Effector CD4-positive, alpha-beta T cell (primary cell): ENCODE measurements around the gene DOK3.

Source experiments
- DNase-seq: peaks from one replicate; pipeline ENCODE4 v3.0.0-alpha.2; 2020

Gene DOK3

DNA sequence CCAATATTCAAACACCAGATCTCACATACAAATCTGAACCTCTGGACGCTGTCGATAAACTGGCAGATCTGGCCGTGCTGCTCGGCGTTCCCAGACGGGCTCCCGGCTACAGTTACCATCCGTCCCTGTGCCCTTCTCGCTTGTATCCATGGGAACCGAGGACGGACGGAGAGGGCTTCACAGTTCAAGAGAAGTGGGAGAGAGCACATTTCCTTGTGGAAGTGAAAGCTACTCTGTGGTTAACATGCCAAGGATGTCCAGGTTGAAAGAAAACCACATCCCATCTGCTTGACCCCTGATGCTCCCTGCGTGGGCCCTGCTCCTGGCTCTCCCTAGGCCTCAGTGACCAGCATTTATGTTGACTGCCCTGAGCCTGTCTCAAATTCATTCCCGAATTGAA, 29.9 kb downstream of the DOK3 start:
- no peak for DNase-seq

DNA sequence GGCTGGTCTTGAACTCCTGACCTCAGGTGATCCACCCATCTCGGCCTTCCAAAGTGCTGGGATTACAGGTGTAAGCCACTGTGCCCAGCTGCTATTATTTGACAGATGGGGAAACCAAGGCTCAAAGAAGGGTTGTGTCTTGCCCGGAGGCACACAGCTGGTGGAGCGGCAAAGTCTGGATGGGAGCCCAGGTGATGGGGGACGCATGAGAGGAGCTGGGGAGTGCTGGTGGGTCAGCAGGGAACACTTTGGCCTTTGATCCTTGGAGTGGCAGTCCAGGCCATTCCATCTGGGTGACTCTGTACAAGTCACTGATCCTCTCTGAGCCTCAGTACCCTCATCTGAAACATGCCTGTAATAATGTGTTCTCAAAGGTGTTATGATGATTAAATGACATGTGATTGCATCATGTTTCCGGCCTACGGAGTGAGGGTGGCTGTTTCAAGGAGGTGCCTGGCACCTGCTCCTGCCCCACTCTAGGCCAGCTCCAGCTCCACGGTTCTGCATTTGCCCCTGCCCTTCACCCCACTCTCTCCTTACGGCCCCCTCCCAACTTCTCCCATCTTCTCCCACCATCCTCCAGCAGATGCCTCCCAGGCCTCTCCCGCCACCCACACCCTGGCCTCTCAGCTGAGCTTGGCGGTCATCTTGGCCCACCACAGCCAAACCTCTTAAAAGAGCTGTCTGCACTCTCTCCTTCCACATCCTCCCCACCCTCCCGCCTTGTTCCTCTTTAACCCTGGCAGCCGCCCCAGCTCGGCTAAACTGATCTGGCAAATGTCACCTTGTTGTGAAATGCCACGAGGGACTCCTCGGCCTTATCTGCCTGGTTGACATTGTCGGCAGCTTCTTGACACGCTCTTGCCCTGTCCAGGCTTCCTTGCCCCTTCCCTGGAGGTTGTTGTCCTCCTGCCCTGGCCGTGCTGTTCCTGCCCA, 30.6 kb downstream of the DOK3 start:
- DNase-seq = no peak

DNA sequence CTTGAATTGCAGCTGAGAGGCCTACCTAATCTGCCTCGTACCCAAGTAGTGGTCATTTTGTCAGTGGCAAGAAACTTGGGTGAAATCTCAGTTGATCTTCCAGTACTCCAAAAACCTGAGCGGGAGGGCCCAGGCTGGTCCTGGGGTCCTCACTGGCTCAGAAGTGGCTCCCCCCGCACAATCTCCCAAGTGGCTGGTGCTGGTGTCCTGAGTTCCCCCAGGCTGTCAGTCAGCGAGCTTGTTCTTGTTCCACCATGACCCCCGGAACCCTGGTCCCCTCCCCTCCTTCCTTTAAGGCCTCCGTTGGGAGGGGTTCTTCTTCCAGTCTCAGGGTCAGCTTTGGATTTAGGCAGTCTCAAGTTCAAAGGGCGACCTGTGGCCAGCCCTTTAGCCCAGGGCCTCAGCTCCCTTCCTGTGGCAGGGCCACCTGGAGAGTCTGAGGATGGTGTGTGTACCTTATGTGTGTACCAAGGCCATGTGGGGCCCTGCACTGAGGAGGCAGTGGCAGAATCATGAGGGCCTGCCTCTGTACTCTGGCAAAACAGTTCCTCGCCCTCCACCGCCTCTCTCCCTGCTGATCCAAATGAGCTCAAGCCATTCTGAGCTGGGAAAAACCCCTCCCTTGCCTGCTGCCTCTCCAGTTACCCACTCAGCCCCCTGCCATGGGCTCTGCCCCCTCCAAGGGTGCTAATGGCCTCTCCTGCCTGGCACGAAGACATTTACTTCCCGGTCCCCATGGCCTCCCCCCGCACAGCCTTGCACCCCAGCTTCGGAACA, 31.7 kb downstream of the DOK3 start:
- no peak for DNase-seq

DNA sequence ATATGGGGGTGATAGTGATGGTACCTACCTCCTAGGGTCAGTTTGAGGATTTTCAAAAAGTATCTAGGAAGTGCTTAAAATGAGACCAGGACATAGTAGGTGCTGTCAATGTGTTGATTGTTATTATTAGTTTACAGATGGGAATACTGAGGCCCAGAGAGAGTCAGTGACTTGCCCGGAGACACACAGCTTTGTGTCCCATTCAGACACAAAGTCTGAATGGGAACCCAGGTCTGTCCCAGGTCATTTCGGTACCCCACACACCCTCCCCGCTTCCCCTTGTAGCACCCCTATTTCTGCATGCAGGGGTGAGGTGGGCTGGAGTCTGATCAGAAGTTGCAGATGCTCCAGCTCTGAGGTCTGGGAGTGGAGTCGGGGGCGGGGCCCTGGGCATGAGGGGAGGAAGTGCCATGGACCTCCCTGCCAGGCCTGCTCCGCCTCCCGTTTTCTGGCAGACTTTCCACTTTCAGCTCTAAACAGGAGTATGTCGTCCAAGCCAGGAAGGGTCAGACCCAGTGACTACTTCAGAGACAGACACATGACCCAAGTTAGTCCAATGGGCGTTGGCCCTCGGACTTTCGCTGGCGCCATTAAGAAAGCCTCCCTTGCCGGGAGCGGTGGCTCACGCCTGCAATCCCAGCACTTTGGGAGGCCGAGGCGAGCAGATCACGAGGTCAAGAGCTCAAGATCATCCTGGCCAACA, 32.9 kb downstream of the DOK3 start:
- no peak for DNase-seq

DNA sequence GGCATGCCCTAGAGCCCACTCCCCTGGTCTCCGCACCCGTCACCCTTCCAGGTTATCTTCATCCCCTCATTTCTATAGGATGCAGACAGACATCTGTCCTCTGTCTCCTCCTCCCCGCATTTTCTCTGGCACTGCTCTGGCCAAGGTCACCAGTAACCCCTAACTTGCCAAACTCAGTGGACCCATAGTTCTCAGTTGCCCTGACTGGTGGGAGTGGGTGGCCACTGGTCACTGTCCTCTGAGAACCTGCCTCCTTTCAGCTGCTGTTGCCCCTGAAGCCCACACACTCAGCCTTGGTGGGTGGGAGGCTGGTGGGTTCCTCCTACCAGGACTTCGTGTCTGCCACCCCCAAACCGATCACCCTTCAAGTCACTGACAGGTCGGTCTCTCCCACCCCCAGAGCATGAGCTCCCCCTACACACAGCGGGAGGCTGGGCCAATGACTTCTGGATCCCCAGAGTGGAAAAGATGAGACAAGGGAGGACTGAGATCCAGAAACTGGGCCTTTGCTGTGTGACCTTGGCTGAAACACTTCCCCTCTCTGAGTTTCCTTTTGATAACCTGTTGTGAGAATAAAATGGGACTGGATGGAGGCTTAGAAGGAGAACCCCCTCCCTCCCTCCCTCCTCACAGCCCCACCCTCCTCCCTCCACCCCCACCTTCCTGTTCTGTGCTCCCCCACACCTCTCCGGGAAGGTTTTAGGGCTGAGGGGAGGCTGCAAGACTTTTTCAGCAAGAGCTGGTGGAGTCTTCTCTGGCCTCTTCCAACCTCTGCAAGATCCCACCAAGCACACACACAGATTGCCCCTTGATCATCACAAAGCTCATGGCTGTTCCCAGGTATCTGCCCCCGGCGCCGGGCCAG, 33.8 kb downstream of the DOK3 start:
- no peak for DNase-seq

DNA sequence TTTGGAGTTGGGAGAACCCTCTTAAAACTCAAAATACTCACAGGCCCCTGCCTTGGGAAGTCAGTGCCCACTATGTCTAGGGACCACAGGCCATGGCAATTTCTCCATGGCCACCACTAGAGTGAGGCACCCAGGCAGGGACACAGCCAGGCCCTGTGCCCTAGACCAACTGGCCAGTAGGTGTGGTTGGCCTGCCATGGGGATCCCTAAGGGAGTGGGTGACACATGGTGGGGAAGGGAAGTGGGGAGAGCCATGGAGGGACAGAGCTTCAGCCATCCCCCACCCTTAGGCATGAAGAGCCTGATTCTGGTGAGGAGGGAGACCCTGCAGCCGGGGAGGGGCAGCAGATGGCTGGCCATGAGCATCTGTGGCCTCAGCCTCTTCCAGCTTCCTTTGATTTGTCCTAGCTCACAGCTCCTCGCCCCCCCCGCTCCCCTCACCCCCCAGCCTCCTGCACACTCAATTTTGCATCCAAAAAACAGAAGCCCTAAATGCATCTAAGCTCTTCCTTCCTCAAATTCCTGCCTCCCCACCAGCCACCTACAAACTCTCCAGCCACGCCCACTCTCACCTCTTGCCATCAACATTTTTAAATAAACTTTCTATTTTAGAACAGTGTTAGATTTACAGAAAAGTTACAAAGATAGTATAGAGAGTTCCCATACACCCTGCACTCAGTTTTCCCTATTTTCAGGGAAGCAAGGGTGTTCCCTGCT, 34.6 kb downstream of the DOK3 start:
- no peak for DNase-seq

DNA sequence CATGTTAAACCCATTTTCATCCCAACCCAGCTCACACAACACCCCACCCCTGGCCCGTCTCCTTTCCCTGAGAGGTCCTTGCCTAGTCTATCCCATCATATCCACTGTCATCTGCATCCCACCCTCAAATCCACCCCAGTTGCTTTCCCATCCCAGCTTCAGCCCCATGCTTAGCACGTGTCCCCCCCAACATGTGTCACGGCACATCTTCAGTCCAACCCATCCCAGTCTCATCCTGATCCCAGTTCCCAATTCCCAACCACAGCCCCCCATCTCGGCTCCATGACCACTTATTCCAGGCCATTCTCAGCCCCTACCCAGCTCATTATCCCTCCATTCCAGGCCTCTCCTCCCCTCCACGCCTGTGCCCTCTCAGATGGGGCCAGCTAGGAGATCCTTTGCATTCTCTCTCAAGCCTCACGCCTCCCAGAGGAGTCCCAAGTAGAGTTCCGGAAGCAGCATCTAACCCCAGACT, 35.6 kb downstream of the DOK3 start:
- no peak for DNase-seq

DNA sequence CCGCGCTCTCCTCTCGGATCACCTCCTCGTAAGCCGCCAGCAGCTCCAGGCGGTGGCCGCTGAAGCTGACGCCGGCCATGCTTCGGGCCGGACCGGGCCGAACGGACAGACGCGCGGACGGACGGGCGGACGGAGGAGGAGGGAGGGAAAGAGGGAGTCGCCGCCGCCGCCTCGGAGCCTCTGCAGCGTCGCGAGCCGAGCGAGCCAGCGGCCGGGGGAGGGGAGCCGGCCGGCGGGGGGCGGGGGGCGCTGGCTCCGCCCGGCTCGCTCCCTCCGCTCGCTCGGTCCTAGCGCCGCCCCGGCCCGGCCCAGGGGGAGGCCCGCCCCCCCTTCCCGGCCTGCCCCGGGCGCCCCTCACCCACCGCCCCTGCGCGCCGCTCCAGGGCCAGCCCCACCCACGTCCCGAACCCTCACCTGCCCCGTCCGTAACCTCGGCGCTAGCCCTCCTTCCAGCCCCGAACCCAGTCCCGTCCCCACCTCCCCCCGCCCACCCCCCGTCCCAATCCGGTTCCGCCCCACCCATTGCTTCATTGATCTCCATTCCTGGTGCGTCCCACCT, 36.1 kb downstream of the DOK3 start, which contains the start of gene DBN1:
DBN1 (minus strand) TSS at position 192 of the 559 bp plus-strand sequence; CDS start at position 79, 113 bp downstream.
- DNase-seq = no peak

DNA sequence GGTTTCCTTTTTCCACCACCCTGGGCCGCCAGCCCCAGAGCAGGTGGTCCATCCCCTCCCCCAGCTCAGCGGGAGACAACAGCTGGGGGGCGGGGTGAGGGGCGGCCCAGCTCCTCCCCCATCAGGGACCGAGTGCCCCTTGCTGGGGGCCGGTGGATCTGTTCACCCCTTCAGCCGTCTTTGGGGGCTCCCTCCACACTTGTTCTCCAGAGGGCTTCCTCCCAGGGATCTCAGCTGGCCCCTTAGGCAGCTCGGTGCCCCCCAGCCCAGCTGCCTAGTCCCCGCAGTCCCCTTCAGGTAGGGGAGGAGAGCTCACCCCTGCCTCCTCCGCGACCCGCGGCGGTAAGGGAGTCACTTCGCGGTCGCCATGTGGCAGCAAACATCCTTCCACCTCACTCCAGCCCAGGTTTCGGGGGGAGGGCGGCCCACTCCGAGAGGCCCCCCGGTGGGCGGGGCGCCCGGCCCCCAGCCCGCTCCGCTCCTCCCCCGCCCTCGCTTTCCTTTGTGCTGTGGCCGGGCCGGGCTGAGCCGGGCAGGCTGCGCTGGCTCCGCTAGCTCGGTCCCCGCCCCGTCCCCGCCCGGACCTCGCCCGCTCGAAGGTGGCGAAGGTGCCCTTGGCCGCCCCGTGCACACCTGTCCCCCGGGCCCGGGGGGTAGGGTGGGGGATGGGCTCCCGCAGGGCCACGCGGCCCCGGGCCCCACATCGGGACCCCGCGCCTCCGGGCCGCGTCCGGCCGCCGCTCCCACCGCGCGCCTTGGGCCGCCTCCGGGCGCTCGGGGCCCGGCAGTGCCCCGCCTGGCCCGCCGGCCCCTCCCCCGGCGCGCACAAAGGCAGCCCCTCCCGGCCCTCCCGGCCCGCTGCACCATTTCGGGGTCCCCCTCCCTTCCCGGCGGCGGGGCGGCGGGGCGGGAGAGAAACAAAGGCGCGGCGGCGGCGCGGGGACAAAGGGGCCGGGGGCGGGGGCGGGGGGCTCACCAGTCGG, 36.9 kb downstream of the DOK3 start:
- no peak for DNase-seq

DNA sequence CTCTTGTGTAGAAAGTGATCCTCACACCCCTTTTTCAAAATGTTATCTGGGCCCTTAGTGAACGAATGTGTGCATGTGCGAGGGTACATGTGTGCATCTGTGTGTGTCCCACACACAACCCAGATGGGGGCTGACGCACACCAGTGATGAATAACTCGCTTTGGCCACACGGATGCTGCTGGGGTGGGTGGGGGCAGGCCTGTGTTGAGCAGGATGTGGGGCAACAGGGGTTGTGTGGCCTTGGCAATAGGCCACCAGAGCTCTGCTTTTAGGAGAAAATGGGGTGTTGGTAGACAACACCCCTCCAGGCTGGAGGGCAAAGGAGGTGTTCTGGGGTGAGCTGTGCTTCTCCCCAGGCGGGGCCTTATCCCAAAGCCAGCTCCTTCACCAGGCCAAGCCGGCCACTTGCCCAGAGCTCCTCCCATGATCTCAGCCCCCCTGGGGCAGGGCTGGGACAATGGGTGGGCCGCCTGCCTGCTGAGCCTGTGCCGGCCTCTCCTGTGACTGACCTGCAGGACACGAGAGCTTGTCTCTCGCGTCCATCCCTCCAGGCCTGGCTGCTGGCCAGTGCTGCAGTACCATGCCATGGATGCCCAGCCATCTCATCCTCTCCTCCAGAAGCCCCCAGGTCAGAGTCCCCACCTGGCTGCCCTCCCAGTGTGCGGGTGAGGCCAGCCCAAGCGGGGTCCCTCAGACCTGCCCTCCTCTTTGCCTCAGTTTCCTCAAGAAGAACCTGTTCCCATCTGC, 37.8 kb downstream of the DOK3 start:
- DNase-seq = no peak

DNA sequence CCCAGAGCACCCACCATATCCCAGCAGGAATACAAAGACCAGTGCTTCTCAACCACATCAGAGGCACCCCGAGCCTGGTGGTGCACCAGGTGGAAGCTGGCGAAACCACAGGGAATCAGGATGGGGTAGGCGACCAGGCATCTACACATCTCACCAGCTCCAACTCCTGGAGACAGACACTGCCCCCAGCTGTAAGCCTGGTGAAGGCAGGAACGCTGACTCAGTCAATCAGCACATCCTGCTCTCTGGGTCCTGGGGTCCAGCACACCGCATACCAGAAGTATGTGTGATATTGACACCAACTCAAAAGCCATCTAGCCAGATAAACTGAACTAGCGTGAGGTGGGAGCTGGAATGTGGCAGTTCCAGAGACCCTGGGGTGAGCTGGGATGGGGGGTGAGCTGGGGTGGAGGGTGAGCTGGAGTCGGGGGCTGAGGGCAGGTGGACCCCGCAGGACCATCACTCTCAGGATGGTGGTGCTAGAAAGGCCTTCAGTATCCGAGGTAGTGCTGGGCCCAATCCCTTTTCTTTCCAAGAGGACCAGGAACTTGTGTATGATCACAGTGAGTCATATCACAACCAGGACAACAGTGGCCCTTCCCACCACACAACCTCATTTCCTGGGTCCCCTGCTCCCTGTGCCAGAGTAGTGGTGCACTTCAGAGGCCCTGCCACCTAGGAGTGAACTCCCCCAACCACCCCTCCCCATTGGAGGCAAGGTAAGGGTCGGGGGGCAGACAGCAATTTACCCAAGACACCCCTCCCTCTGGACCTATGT, 38.7 kb downstream of the DOK3 start:
- DNase-seq = no peak

DNA sequence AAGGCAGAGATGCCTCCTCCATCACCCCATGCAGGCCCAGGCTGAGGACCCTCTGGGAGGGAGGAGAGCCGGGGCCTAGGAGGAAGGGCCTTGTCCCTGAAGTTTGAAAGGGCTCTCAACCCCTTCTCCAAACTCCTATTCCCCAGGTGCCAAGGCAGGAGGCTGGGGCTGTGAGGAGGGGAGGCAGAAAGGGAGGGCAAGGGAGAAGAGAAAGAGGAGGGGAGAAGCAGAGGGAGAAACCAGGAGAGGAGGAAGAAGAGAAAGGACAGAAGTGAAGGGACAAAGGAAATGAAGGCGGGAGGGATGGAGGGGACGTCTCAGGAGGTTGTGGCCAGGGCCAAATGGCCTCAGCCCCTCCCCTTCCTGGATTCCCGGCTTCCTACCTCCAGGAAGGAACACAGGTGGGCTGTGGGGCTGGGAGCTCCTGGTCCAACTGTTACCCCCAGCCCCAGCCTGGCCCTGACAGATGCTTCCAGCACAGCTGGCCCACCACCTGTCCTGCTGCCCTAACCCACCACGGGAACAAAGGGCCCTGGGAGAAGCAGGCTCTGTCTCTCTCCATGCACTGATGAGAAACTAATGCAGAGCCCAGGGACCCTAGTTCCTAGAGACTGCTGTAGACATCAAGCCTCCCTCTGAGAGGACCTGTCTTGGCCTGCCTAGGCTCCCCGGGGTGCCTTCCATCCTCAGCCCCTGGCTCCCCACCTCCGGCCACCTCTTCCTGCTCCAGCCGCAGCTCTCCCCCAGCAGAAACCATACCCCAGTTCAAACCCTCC, 39.7 kb downstream of the DOK3 start:
- DNase-seq = no peak

DNA sequence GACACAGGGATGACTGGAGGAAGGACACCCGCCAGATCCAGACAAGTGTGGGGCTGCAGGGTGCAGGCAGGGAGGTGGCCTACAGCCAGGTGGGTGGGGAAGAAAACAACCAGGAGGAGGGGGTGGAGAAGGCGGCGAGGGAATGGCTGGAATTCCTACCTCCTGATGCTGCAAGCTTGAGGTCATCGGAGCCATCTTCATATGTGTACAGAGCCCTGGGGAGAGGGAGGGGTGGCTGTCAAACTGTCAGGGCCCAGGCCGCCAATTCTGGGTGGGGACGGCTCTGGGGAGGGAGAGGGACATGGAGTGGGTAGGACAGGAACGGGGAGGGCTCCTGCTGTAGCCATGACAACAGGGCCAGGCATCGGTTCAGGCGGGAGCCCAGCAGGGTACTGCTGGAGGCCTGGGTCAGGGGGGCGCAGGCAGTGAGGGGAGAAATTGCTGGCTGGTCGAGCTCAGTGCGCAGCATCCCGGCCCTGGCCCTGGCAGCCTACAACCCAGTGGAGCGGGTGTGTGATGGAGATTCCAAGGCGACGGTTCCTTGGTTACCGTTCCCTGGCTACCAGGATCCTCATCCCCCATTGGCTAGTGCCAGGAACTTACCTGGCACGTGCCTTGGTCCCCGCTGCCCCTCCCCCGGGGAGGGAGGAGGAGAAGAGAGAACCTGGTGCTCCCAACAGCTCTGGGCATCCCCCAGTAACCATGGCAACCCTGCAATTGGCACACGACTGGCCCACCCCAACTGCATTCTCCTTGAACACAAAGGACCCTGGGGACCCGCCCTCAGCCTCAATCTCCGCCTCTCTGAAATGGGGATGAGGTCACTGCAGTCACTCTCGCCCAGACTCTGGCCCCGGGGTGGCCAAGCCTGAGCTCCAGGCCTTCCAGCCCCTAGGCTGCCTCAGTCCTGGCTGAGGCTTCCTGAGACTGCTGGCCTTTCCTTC, 40.7 kb downstream of the DOK3 start:
- DNase-seq = no peak

DNA sequence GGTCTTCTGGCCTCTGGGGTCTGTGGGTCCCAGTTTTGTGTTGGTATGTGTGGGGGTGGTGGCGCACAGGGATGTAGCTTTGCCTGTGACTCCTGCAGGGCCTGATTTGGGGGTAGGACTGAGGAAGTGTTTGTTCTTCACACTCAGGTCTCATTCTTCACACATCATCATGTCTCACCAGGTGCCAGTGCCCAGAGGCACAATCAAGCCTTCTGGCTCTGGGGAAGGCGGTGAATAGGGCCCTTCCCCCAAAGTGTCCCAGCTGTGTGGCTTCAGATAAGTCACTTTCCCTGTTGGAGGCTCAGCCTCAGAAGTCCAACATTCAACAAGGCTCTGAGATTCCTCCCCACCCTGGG, 41.3 kb downstream of the DOK3 start:
- DNase-seq = no peak

DNA sequence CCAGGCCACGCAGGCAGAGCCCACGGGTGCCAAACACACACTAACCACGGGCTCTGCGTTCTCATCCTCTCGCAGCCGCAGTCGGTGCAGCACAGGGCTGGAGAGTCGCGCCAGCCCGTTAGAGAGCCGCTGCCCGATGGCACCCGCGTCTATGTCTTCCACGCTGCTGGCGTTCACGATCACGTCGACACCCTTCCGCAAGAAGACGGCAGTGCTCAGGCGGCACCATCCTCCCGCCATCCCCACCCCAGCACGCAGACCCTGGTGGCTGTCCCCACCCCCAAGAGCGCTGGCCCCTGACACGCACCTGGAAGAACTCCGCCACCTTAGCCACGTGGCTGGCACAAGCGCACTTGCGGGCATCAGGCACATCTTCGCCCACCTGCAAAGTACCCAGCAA, 42.2 kb downstream of the DOK3 start:
- no peak for DNase-seq

DNA sequence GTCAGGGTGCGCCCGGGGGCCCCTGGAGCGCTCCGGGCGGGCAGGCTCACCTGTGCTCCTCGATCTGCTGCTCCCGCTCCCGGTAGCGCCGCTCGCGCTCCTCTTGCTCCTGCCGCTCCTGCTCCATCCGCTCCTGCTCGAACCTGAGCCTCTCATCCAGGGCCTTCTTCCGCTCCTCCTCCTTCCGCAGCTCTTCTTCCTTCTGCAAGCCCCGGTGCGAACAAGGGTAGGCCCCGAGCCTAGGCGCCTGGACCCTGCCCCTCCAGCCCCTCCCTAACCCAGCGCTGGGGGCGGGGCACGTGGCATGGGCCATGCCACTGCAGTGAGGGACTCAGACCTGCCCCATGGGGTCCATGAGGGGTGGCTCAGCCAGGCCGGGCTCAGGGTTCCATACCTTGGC, 42.8 kb downstream of the DOK3 start:
- no peak for DNase-seq
